Effector memory CD8-positive, alpha-beta T cell (primary cell): ENCODE data around the gene DOCK7.
A peak's percentile ranks its signal among the peaks of the same experiment; 100 is the strongest.
"Not testable (repeated sequence)": the region's sequence is repeated elsewhere in the genome, so short reads cannot be mapped to it uniquely, and the experiment has no call there.

Experiments
- ATAC-seq: fragments of 150-1000 bp; cut with Tn5 transposase; replicated peaks from 2 replicates; pipeline ENCODE4 v1.10.0; 2021; ENCODE audit warnings: mild to moderate bottlenecking, moderate library complexity
- DNase-seq, 3 experiments: peaks; one replicate each; pipeline ENCODE4 v3.0.0; 2021
- H3K27ac Mint-ChIP-seq, 2 donors: one replicate each; pipeline ENCODE4 v1.8.0; 2022; ENCODE audit warnings: mild to moderate bottlenecking in 2 of 2, mixed read lengths in 2 of 2, moderate library complexity in 2 of 2
- H3K27me3 Mint-ChIP-seq, 2 donors: one replicate each; pipeline ENCODE4 v1.8.0; 2022; ENCODE audit warnings: mixed read lengths in 2 of 2
- H3K36me3 Mint-ChIP-seq: one replicate; pipeline ENCODE4 v1.8.0; 2022; ENCODE audit warnings: mild to moderate bottlenecking, moderate library complexity, mixed read lengths; ENCODE audit not compliant: insufficient read depth
- H3K4me1 Mint-ChIP-seq, 2 donors: one replicate each; pipeline ENCODE4 v1.8.0; 2022; ENCODE audit warnings: low read depth in 2 of 2, mixed read lengths in 2 of 2
- H3K4me3 Mint-ChIP-seq, 2 donors: one replicate each; pipeline ENCODE4 v1.8.0; 2022; ENCODE audit warnings: mild to moderate bottlenecking in 2 of 2, mixed read lengths in 2 of 2, moderate library complexity in 2 of 2
- H3K9me3 Mint-ChIP-seq, 2 donors: one replicate each; pipeline ENCODE4 v1.8.0; 2022; ENCODE audit warnings: mixed read lengths in 2 of 2

The DOCK7 gene

DNA sequence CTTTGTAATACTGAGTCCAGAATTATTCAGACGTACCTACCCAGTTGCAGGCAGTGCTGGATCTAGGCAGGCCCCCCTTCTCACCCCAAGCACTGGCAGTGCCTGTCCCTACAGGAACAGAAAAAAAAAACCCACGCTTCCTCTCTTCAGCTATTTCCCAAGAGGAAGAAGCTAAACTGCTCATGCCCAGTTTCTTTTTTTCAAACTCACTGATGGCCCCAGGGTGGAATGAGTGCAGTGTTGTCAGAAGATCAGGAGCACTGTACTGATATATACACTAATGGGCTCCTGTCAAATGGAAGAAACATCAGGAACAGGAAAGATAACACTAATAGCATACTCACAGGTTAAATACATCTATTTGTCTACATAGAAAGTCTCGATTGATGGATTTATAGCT is 28.2 kb upstream of the DOCK7 start:
- Mint-ChIP-seq H3K9me3 (no peaks in the 10 kb centered on the region), H3K4me3 (no peak overlapping the region), H3K36me3 (no peaks in the 10 kb centered on the region), H3K27me3 (peaks cover 8 to 12% of the 10 kb centered on the region in 2 donors), H3K27ac (no peak overlapping the region), H3K4me1 (no peaks in the 10 kb centered on the region)
- ATAC-seq = no peak
- DNase-seq = no peak

DNA sequence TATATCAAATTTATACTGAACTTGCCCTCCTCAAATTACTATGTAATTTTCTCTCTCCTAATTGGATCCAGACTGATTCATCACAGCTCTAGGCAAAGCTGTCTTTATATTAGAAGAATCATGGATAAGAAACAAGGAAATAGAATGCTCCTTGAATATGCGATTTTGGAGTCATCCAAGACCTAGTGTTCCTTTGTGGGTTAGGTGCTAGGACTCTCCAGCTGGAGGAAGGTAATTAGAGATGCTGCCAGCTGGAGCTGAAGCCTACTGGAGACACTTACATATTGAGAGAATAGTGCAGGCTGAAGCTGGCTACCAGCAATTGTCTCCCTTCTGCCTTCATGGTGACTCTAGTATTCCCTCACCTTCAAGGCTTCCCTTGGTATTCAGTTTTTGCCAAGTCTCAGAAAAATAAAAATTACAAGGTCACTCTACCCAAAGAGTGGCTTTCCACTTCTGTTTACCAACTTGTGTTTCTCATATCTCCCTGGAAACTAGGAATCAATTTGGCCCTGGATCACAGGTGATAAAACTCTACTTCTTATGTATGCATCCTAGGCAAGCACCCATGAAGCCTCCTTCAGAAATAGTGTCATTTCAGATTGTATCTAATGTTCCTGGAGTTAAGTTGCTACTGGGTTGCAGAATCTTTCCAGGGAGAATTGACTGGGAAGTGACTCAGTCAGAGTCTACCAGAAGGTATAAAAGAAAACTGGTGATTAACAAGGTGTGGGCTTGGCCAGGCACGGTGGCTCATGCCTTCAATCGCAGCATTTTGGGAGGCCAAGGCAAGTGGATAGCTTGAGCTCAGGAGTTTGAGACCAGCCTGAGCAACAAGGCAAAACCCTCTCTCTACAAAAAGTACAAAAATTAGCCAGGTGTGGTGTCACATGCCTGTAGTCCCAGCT is 24.4 kb upstream of the DOCK7 start:
- H3K27ac Mint-ChIP-seq = no peak overlapping the region
- ATAC-seq (no peak), DNase-seq (no peak)
- peaks cover under 1 to 1% of the 10 kb centered on the region in 2 donors for H3K27me3 Mint-ChIP-seq
- no peaks in the 10 kb centered on the region for H3K4me1 Mint-ChIP-seq
- no peak overlapping the region for H3K4me3 Mint-ChIP-seq
- H3K9me3 Mint-ChIP-seq = no peaks in the 10 kb centered on the region
- H3K36me3 Mint-ChIP-seq = no peaks in the 10 kb centered on the region

DNA sequence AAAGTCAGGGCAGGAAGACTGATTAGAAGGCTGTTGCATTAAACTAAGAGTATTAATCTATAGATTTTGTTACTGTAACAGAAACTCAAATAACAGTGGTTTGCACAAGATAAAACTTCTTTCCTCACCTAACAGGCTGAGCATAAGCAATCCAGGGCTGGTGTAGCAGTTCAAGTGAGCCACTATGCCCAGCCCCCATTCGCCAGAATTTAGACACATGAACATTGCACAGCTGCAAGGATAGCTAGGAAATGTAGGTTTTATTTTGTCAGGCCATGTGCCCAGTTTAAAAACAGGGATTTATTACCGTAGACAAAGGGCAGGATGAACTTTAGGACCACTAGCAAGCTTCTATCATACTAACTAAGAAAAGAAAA is 19.5 kb upstream of the DOCK7 start:
- no peaks in the 10 kb centered on the region for H3K36me3 Mint-ChIP-seq
- no peak for DNase-seq
- H3K4me3 Mint-ChIP-seq = no peak overlapping the region
- no peaks in the 10 kb centered on the region for H3K9me3 Mint-ChIP-seq
- H3K4me1 Mint-ChIP-seq = no peaks in the 10 kb centered on the region
- no peaks in the 10 kb centered on the region for H3K27me3 Mint-ChIP-seq
- no peak for ATAC-seq
- no peak overlapping the region for H3K27ac Mint-ChIP-seq

DNA sequence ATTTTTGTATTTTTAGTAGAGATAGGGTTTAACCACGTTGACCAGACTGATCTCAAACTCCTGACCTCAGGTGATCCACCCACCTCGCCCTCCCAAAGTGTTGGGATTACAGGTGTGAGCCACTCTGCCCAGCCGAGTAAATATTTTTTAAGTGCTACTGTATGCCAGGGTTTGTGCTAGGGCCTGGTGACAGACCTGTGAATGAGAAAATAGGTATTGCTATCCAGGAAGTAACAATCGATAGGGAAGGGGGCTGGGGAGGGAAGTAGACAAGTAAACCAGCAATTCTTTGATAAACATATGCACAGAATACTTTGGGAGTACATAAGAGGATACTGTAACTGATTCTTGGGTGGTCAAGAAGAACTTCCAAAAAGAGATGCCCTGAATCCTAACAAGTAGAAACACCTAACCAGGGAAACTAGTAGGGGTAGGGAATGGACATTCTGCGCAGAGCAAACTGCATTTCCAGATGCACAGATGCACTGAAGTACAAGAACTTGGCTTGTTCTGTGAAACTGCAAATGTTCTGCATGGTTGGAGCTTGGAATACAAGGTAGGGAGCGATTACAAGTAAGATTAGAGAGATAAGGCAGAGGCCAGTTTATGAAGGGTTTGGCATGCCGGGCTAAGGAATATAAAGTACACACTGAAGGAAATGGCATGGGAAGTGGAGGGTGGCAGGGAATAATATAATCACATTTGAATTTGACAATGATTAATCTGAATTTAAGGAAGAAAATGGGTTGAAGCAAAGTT is 19.0 kb upstream of the DOCK7 start:
- H3K9me3 Mint-ChIP-seq = no peaks in the 10 kb centered on the region
- no peak overlapping the region for H3K27ac Mint-ChIP-seq
- no peaks in the 10 kb centered on the region for H3K27me3 Mint-ChIP-seq
- DNase-seq (no peak), ATAC-seq (no peak)
- H3K36me3 Mint-ChIP-seq = no peaks in the 10 kb centered on the region
- H3K4me1 Mint-ChIP-seq = no peaks in the 10 kb centered on the region
- no peak overlapping the region for H3K4me3 Mint-ChIP-seq

DNA sequence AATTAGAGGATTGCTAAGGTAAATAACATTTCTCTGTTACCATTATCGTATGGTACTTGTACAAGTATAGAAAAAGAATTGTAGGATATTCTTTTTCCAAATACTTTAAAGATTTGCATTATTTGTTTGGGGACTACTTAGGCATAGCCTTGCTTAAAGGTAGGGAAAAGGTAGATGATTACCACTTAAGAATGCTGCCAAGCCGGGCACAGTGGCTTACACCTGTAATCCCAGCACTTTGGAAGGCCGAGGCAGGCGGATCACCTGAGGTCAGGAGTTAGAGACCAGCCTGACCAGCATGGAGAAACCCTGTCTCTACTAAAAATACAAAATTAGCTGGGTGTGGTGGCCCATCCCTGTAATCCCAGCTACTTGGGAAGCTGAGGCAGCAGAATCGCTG is 10.0 kb upstream of the DOCK7 start:
- ATAC-seq, H3K4me3 Mint-ChIP-seq, H3K4me1 Mint-ChIP-seq, H3K9me3 Mint-ChIP-seq, DNase-seq, H3K27me3 Mint-ChIP-seq, H3K36me3 Mint-ChIP-seq, H3K27ac Mint-ChIP-seq: not testable (repeated sequence)

DNA sequence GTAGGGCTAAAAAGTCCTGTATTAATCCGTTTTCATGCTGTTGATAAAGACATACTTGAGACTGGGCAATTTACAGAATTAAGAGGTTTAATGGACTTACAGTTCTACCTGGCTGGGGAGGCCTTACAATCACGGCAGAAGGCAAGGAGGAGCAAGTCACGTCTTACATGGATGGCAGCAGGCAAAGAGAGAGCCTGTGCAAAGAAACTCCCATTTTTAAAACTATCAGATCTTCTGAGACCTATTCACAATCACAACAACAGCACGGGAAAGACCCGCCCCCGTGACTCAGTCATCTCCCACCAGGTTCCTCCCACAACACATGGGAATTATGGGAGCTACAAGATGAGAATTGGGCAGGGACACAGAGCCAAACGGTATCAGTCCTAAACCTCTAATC is 6.3 kb upstream of the DOCK7 start:
- not testable (repeated sequence) for ATAC-seq, H3K9me3 Mint-ChIP-seq, DNase-seq, H3K4me1 Mint-ChIP-seq, H3K27ac Mint-ChIP-seq, H3K36me3 Mint-ChIP-seq, H3K4me3 Mint-ChIP-seq
- H3K27me3 Mint-ChIP-seq = peaks cover 0 to 12% of the 10 kb centered on the region in 2 donors

DNA sequence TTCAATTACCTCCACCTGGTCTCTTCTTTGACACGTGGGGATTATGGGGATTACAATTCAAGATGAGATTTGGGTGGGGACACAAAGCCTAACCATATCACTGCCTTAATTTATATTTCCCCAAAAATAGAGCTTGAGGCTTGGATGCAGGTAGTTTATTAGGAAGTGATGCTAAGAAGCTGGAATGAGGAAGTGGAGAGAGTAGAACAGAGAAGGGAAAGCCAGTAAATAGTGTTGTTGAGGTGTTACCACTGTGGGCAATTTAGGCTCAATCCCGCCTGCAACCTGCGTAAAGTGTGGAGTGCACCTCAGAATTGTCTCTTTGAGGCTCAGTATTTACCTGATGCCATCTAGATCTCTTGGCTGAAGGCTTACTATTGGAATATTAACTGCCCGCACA is 4.9 kb upstream of the DOCK7 start:
- no peak for DNase-seq
- H3K4me3 Mint-ChIP-seq = no peak overlapping the region
- H3K4me1 Mint-ChIP-seq = peaks cover 5 to 8% of the 10 kb centered on the region in 2 donors
- H3K27me3 Mint-ChIP-seq = peaks cover 0 to 12% of the 10 kb centered on the region in 2 donors
- H3K36me3 Mint-ChIP-seq = no peaks in the 10 kb centered on the region
- no peak for ATAC-seq
- H3K27ac Mint-ChIP-seq = no peak overlapping the region
- no peaks in the 10 kb centered on the region for H3K9me3 Mint-ChIP-seq

DNA sequence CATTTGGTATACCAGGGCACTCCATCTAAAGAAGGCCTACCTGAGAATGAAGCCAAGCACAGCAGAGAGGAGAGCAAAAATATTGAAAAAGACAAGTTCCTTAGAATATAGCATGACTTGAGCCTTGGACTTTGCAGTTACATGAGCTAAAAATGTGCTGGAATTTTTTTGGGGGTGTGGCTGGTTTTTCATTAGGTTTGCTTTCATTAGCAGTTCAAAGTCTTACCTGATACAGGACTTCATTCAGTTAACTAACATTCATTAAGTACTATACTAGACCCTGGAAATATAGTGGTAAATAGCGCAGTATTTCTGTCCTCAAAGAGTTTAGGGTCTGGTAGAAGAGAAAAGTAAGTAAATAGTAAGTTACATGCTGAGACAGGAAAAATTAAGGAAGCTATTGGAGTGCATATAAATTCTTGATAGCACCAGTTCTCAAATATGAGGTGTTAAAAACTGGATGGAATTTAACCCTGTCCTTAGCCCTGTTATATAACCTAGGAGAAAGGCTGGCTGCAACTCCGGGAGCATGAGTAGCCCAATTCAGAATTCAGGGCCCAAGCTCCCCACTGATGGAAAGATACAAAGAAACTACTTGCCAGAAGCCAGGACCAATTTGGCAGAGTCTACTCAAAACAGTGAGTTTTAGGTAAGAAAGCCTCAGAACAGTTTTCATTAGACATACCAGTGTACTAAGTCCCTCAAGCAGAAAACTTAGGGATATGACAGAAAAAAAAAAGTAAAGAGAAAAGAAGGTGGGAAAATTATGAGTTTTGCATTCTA is 3.1 kb upstream of the DOCK7 start:
- ATAC-seq (no peak), DNase-seq (no peak)
- no peak overlapping the region for H3K4me3 Mint-ChIP-seq
- H3K4me1 Mint-ChIP-seq = peaks cover 9 to 14% of the 10 kb centered on the region in 2 donors
- H3K27ac Mint-ChIP-seq = no peak overlapping the region
- H3K27me3 Mint-ChIP-seq = peaks cover 0 to 12% of the 10 kb centered on the region in 2 donors
- no peaks in the 10 kb centered on the region for H3K36me3 Mint-ChIP-seq
- H3K9me3 Mint-ChIP-seq = no peaks in the 10 kb centered on the region

DNA sequence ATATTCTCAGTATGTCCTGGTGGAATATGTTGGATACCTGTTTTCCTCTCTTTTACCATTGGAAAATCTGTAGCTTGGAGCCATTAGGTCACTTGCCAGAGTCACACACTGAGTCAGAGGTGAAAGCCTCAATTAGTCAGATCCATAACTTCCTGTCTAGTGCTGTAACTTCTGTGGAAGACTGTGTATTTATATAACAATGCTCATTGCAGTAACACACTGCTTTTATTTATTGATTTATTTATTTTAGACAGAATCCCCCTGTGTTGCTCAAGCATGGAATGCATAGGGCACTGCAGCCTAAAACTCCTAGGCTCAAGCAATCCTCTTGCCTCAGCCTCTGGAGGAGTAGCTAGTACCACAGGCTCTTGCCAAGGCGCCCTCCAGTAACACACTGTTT is 1.3 kb upstream of the DOCK7 start:
- no peak overlapping the region for H3K27ac Mint-ChIP-seq
- no peak for DNase-seq
- H3K4me1 Mint-ChIP-seq = peaks cover 14 to 20% of the 10 kb centered on the region in 2 donors
- peak overlapping the region in 1 of 2 donors; percentile 91 for H3K4me3 Mint-ChIP-seq
- H3K9me3 Mint-ChIP-seq = no peaks in the 10 kb centered on the region
- H3K36me3 Mint-ChIP-seq = no peaks in the 10 kb centered on the region
- ATAC-seq = no peak
- H3K27me3 Mint-ChIP-seq = peaks cover 0 to 12% of the 10 kb centered on the region in 2 donors

DNA sequence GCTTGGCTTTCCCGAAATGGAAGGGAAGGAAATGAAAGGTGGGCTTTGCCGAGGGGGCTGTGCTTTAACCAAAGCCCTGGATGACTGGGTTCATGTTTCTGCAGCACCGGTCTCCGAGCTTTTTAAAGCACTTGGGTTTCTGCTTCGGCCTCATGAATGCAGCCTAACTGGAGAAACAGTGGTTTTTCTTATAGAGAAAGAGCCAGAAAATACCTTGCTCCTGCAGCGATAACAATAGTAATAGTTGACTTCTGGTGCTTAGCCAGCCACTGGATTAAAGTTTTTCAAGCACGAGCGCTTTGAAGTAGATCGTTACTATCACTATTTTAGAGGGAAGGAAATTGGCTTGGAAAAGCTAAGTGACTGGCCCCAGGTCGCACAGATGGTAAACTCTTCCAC is 500 bp upstream of the DOCK7 start:
- no peak for ATAC-seq
- no peak for DNase-seq
- peaks cover 14 to 20% of the 10 kb centered on the region in 2 donors for H3K4me1 Mint-ChIP-seq
- H3K27ac Mint-ChIP-seq = peak overlapping the region; percentile 84 to 89
- peaks cover 0 to 12% of the 10 kb centered on the region in 2 donors for H3K27me3 Mint-ChIP-seq
- no peaks in the 10 kb centered on the region for H3K9me3 Mint-ChIP-seq
- H3K4me3 Mint-ChIP-seq = peak overlapping the region; percentile 88 to 91
- no peaks in the 10 kb centered on the region for H3K36me3 Mint-ChIP-seq

DNA sequence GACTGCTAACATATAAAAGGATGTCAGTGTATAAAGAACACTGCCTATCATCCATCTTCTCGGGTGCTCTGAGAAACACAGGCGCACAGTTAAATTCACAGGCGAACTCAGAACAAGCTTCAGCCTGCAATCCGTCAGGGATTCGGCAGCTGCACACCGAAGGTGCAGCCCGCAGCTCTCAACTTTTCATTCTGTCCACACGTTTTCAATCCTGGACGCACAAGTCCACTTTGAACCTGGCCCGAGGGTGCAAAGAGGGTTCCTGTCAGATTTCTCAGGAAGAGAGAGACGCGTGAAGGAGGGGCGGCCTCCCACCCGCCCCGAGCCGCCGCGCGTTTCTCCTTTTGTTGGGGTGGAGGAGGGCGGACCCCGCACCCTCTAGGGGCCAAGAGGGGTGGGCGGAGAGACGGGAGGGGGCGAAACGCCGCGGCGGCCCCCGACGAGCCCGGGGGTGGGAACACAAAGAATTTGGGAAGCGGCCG is 724 bp downstream of the DOCK7 start:
- no peaks in the 10 kb centered on the region for H3K36me3 Mint-ChIP-seq
- peak overlapping the region; percentile 89 to 91 for H3K4me3 Mint-ChIP-seq
- no peaks in the 10 kb centered on the region for H3K9me3 Mint-ChIP-seq
- ATAC-seq (peak; percentile 48), DNase-seq (peak; percentile 2 to 12 (median 8))
- peak overlapping the region; percentile 90 to 94 for H3K27ac Mint-ChIP-seq
- H3K27me3 Mint-ChIP-seq = peaks cover 0 to 1% of the 10 kb centered on the region in 2 donors
- peaks cover 14 to 20% of the 10 kb centered on the region in 2 donors for H3K4me1 Mint-ChIP-seq

DNA sequence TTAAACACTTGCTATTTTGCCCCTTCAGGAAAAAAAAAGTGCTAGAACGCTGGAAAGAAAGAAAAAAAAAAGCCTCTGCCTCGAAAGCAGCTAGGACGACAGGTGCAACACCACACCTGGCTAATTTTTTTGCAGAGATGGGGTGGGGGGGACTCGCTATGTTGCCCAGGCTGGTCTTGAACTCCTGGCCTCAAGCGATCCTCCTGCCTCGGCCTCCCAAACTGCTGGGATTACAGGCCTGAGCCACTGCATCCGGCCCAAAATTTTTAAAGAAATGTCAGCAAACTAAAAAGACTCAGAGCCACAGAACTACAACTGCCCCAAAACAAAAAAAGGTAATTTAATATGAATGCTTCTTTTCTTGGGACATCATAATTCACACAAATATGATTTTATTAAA is 1.4 kb downstream of the DOCK7 start:
- DNase-seq (no peak), ATAC-seq (no peak)
- H3K27ac Mint-ChIP-seq = peak overlapping the region in 1 of 2 donors; percentile 94
- H3K4me3 Mint-ChIP-seq = peak overlapping the region; percentile 89 to 91
- H3K36me3 Mint-ChIP-seq = no peaks in the 10 kb centered on the region
- H3K9me3 Mint-ChIP-seq = no peaks in the 10 kb centered on the region
- no peaks in the 10 kb centered on the region for H3K27me3 Mint-ChIP-seq
- H3K4me1 Mint-ChIP-seq = peaks cover 14 to 20% of the 10 kb centered on the region in 2 donors

DNA sequence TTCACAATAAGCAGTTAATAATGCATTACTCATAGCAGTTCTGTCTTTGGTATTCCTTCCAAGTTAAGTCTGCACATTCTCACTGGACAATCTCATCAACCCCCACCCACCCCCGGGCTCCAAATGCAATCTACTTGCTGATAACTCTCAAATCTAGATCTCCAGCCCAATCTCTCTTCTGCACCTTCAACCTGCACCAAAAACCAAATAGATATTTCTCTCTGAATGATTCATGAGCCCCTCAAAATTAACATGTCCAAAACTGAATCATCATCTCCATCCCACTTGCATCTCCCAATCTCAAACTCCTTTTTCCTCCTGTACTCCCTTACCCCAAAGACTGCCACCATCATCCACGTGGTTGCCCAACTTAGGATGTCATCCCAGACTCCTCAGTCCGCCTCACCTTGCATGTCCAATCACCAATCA is 2.7 kb downstream of the DOCK7 start:
- no peak overlapping the region for H3K27ac Mint-ChIP-seq
- no peak overlapping the region for H3K4me3 Mint-ChIP-seq
- H3K9me3 Mint-ChIP-seq = no peaks in the 10 kb centered on the region
- peaks cover 14 to 19% of the 10 kb centered on the region in 2 donors for H3K4me1 Mint-ChIP-seq
- no peak for ATAC-seq
- no peak for DNase-seq
- no peaks in the 10 kb centered on the region for H3K27me3 Mint-ChIP-seq
- H3K36me3 Mint-ChIP-seq = no peaks in the 10 kb centered on the region
